ENCODE measurements around the gene ACSL6.

Gene ACSL6

GRCh38 chr5:131939690-131940345 lies 71.6 kb downstream of the ACSL6 start:
- DNase-seq = no peak

GRCh38 chr5:131932235-131932634 lies 79.2 kb downstream of the ACSL6 start:
- DNase-seq = no peak

GRCh38 chr5:131928957-131929356 lies 82.5 kb downstream of the ACSL6 start:
- no peak for DNase-seq

GRCh38 chr5:131926168-131926567 lies 85.3 kb downstream of the ACSL6 start:
- DNase-seq = no peak

GRCh38 chr5:131916481-131916880 lies 95.0 kb downstream of the ACSL6 start:
- no peak for DNase-seq

GRCh38 chr5:131914472-131914871 lies 97.0 kb downstream of the ACSL6 start:
- DNase-seq = no peak

- DNase-seq = no peak
These were observed 97.9 kb downstream of the ACSL6 start for GRCh38 chr5:131913603-131914002.

- DNase-seq = no peak
These were observed 104.8 kb downstream of the ACSL6 start for GRCh38 chr5:131906668-131907067.

GRCh38 chr5:131902266-131902665 lies 109.2 kb downstream of the ACSL6 start:
- peak in 1 of 2 donors; percentile 2 for DNase-seq
